ENCODE measurements around the gene TNNI2. TPM values are rescaled to one million over a fixed set of nuclear protein-coding genes. Genes with fewer than 3 reads are reported as not detected.

Gene TNNI2
- total RNA-seq, 1 experiment from 2014 or later: not detected

GRCh38 chr11:1863352-1864216, 24.8 kb downstream of the TNNI2 start:
- Histone ChIP-seq H3K4me1 (ENCODE audit: insufficient read depth, low read length, poor library complexity, severe bottlenecking) (no peaks in the 10 kb centered on the region), H3K27me3 (replicated peaks; ENCODE audit: insufficient read depth, low read depth, low read length, poor library complexity) (peaks cover 50% of the 10 kb centered on the region), H3K9me3 (ENCODE audit: low read depth, low read length, poor library complexity, severe bottlenecking) (no peaks in the 10 kb centered on the region), H3K27ac (ENCODE audit: low read depth, low read length, poor library complexity, severe bottlenecking) (no peak overlapping the region), H3K4me3 (ENCODE audit: low read depth, low read length, poor library complexity, severe bottlenecking) (no peak overlapping the region), H3K36me3 (ENCODE audit: insufficient read depth, low read length, poor library complexity, severe bottlenecking) (no peaks in the 10 kb centered on the region)
- intact Hi-C loops (cut with micrococcal nuclease; ENCODE audit: unreplicated experiment): no loop called here
- TF ChIP-seq, protein P1, sequence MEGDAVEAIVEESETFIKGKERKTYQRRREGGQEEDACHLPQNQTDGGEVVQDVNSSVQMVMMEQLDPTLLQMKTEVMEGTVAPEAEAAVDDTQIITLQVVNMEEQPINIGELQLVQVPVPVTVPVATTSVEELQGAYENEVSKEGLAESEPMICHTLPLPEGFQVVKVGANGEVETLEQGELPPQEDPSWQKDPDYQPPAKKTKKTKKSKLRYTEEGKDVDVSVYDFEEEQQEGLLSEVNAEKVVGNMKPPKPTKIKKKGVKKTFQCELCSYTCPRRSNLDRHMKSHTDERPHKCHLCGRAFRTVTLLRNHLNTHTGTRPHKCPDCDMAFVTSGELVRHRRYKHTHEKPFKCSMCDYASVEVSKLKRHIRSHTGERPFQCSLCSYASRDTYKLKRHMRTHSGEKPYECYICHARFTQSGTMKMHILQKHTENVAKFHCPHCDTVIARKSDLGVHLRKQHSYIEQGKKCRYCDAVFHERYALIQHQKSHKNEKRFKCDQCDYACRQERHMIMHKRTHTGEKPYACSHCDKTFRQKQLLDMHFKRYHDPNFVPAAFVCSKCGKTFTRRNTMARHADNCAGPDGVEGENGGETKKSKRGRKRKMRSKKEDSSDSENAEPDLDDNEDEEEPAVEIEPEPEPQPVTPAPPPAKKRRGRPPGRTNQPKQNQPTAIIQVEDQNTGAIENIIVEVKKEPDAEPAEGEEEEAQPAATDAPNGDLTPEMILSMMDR (conservative IDR thresholded peaks at IDR 0.05; ENCODE audit: low read depth, low read length): no peak
- TF ChIP-seq EZH2 (IDR thresholded peaks at IDR 0.05; ENCODE audit: borderline replicate concordance, low read depth, low read length, poor library complexity, severe bottlenecking): no peak
- peak; percentile 35 for DNase-seq (ENCODE audit: low spot score)
- ChIA-PET CTCF (no interaction called here), POLR2A (ENCODE audit: low non-redundant PET) (no interaction called here)
- no TSS peak for BruUV-seq (replicated peaks)

DNA sequence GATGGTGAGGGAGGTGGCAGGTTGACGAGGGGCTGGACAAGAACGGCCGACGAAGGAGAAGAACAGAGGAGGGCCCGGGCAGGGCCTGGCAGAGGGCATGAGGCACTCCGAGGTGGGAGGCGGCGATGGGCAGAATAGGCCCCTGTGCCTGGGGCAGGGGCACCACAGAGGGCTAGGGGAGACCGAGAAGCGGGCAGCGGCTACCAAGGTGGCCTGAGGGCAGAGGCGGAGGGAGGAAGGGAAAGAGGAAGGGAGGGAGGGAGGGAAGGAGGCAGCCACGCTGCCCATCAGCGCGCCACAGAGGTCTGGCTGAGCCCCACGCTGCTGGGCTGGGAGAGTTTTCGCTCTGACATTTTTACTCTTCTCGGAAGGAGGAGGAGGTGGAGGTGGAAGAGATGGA, 25.4 kb downstream of the TNNI2 start:
- BruUV-seq (replicated peaks): no TSS peak
- no peaks in the 10 kb centered on the region for H3K4me1 ChIP-seq (ENCODE audit: insufficient read depth, low read length, poor library complexity, severe bottlenecking)
- intact Hi-C loops (cut with micrococcal nuclease; ENCODE audit: unreplicated experiment): no loop called here
- no peaks in the 10 kb centered on the region for H3K9me3 ChIP-seq (ENCODE audit: low read depth, low read length, poor library complexity, severe bottlenecking)
- ChIA-PET CTCF (no interaction called here), POLR2A (ENCODE audit: low non-redundant PET) (no interaction called here)
- H3K27ac ChIP-seq (ENCODE audit: low read depth, low read length, poor library complexity, severe bottlenecking): no peak overlapping the region
- H3K36me3 ChIP-seq (ENCODE audit: insufficient read depth, low read length, poor library complexity, severe bottlenecking): no peaks in the 10 kb centered on the region
- no peak overlapping the region for H3K4me3 ChIP-seq (ENCODE audit: low read depth, low read length, poor library complexity, severe bottlenecking)
- peaks cover 56% of the 10 kb centered on the region for H3K27me3 ChIP-seq (replicated peaks; ENCODE audit: insufficient read depth, low read depth, low read length, poor library complexity)
- no peak for TF ChIP-seq EZH2 (IDR thresholded peaks at IDR 0.05; ENCODE audit: borderline replicate concordance, low read depth, low read length, poor library complexity, severe bottlenecking)
- no peak for DNase-seq (ENCODE audit: low spot score)

DNA sequence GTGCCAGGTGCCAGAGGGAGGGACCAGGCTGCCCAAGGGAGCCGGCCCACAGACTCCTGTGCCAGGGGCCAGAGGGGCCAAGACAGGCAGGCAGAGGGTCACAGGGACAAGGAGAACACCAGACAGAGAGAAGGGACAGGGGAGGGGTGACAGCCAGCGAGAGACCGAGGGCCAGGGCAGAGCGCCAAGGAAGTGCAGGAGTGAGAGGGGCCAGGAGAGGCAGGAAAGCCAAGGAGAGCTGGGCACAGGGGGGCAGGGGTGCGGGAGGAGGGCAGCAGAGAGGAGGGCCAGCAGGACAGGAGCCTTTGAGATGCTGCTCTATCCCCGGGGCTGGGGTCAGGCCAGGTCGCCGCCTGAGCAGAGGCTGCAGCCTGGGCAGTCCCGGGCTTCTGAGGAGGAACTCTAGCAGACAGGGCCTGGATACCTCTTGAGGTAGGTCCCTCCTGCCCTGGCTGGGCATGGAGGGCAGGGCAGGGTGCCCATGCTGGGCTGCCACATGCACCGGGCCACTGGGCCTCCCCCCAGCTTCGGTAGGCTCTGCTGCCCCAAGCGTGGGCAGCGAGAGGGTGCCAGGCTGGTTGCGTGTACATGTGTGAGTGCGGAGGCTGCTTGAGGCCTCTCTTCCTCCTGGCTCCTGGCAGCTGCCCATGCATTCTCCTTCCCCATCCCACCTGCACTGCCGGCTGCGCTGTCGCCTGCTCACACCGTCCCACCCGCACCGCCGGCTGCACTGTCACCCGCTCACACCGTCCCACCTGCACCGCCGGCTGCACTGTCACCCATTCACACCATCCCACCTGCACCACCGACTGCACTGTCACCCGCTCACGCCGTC, 26.3 kb downstream of the TNNI2 start:
- Histone ChIP-seq H3K9me3 (ENCODE audit: low read depth, low read length, poor library complexity, severe bottlenecking) (no peaks in the 10 kb centered on the region), H3K36me3 (ENCODE audit: insufficient read depth, low read length, poor library complexity, severe bottlenecking) (no peaks in the 10 kb centered on the region), H3K4me1 (ENCODE audit: insufficient read depth, low read length, poor library complexity, severe bottlenecking) (no peaks in the 10 kb centered on the region), H3K4me3 (ENCODE audit: low read depth, low read length, poor library complexity, severe bottlenecking) (no peak overlapping the region), H3K27me3 (replicated peaks; ENCODE audit: insufficient read depth, low read depth, low read length, poor library complexity) (peaks cover 63% of the 10 kb centered on the region), H3K27ac (ENCODE audit: low read depth, low read length, poor library complexity, severe bottlenecking) (no peak overlapping the region)
- DNase-seq (ENCODE audit: low spot score): no peak
- intact Hi-C loops (cut with micrococcal nuclease; ENCODE audit: unreplicated experiment): no loop called here
- TF ChIP-seq, protein P1 (conservative IDR thresholded peaks at IDR 0.05; ENCODE audit: low read depth, low read length): no peak
- TF ChIP-seq EZH2 (IDR thresholded peaks at IDR 0.05; ENCODE audit: borderline replicate concordance, low read depth, low read length, poor library complexity, severe bottlenecking): no peak
- ChIA-PET CTCF (no interaction called here), POLR2A (ENCODE audit: low non-redundant PET) (no interaction called here)
- BruUV-seq (replicated peaks): no TSS peak

Measured in A673 (cell line).